ENCODE results near the gene PLXNA1.
A peak's percentile ranks its signal among the peaks of the same experiment; 100 is the strongest.

Gene PLXNA1

GRCh38 chr3:126969586-126969985 is 13.3 kb upstream of the PLXNA1 start:
- TF ChIP-seq CTCF (IDR thresholded peaks at IDR 0.05; ENCODE audit: low read depth, low read length), result no peak
- DNase-seq (ENCODE audit: extremely low read depth, low read depth), result no peak

GRCh38 chr3:126970101-126970500 is 12.8 kb upstream of the PLXNA1 start:
- TF ChIP-seq CTCF (IDR thresholded peaks at IDR 0.05; ENCODE audit: low read depth, low read length), result no peak
- no peak for DNase-seq (ENCODE audit: extremely low read depth, low read depth)

GRCh38 chr3:126970921-126971320 is 12.0 kb upstream of the PLXNA1 start:
- TF ChIP-seq CTCF (IDR thresholded peaks at IDR 0.05; ENCODE audit: low read depth, low read length), result no peak
- DNase-seq (ENCODE audit: extremely low read depth, low read depth), result no peak

GRCh38 chr3:126971891-126972351 is 11.0 kb upstream of the PLXNA1 start:
- no peak for TF ChIP-seq CTCF (IDR thresholded peaks at IDR 0.05; ENCODE audit: low read depth, low read length)
- DNase-seq (ENCODE audit: extremely low read depth, low read depth), result peak; percentile 15

- no peak for TF ChIP-seq CTCF (IDR thresholded peaks at IDR 0.05; ENCODE audit: low read depth, low read length)
- no peak for DNase-seq (ENCODE audit: extremely low read depth, low read depth)
These were observed 10.0 kb upstream of the PLXNA1 start for GRCh38 chr3:126972866-126973265.

GRCh38 chr3:126973814-126974213 is 9.1 kb upstream of the PLXNA1 start:
- TF ChIP-seq CTCF (IDR thresholded peaks at IDR 0.05; ENCODE audit: low read depth, low read length), result no peak
- DNase-seq (ENCODE audit: extremely low read depth, low read depth), result no peak

- TF ChIP-seq CTCF (IDR thresholded peaks at IDR 0.05; ENCODE audit: low read depth, low read length), result no peak
- no peak for DNase-seq (ENCODE audit: extremely low read depth, low read depth)
These were observed 8.2 kb upstream of the PLXNA1 start for GRCh38 chr3:126974756-126975155.
